Ovary (tissue), 9 donors: ENCODE measurements around the gene SP3. TPM values are rescaled to one million over a fixed set of nuclear protein-coding genes. Genes with fewer than 3 reads are reported as not detected.

ENCODE experiments used
- DNase-seq, 5 donors: peaks; one replicate each; pipeline ENCODE4 v3.0.0-alpha.2; 2019 to 2020
- H3K27ac ChIP-seq, 2 donors: fragments of 200-600 bp; one replicate each; pipeline versions ENCODE4 v1.5.1 to v1.8.0; 2019 to 2022
- H3K27me3 ChIP-seq: fragments of 200-600 bp; one replicate; pipeline ENCODE4 v1.8.0; 2022
- H3K36me3 ChIP-seq: fragments of 200-600 bp; sonication (generic); one replicate; pipeline ENCODE4 v1.5.1; 2019
- H3K4me1 ChIP-seq: one replicate; pipeline ENCODE4 v1.8.1; 2013; ENCODE audit warnings: mild to moderate bottlenecking, moderate library complexity; ENCODE audit not compliant: insufficient read depth
- H3K4me3 ChIP-seq: fragments of 200-600 bp; sonication (generic); one replicate; pipeline ENCODE4 v1.5.1; 2017
- H3K9me3 ChIP-seq, 2 donors: fragments of 200-600 bp in 1 of 2; sonication (generic) in 1 of 2; one replicate each; pipeline versions ENCODE4 v1.5.1 to v1.8.1; 2013 to 2019; ENCODE audit warnings: mild to moderate bottlenecking in 1 of 2, moderate library complexity in 1 of 2
- CTCF ChIP-seq, 3 donors: fragments of 450-650 bp in 2 of 3; fragments of 200-600 bp in 1 of 3; IDR thresholded peaks; one replicate each; pipeline versions ENCODE4 v1.5.1 to v1.8.0; 2016 to 2022; ENCODE audit warnings: antibody characterized with exemption in 3 of 3, mild to moderate bottlenecking in 1 of 3
- EP300 ChIP-seq: sonication (generic); formaldehyde crosslinking; IDR thresholded peaks from one replicate; pipeline ENCODE4 v1.6.1; 2017; ENCODE audit warnings: antibody characterized with exemption
- POLR2A ChIP-seq: fragments of 450-650 bp; IDR thresholded peaks from one replicate; pipeline ENCODE4 v1.6.1; 2017; ENCODE audit warnings: antibody characterized with exemption, mild to moderate bottlenecking, moderate library complexity
- WGBS, 3 donors: extraction: QIAGEN DNeasy Blood & Tissue Kit in 1 of 3; methylation state at CpG; one replicate each; pipeline versions ENCODE4 v1.1.5 to v1.1.7; 2013 to 2017; 5-methylcytosine and 5-hydroxymethylcytosine counted together
- intact Hi-C, 4 donors: fragments of 100-400 bp; cut with DNase I; formaldehyde crosslinking; loops; one replicate each; pipeline versions ENCODE4 v1.11.0 to v1.15.1; 2022 to 2023
- polyA plus RNA-seq, 2 donors: library from polyadenylated mRNA; stranded (reverse); fragments of 200-250 nt in 1 of 2; fragments of 350-450 nt in 1 of 2; fragmentation: Illumina TruSeq in 1 of 2; extraction: RNeasy Lipid Tissue Mini Kit (QIAGEN cat#74804) in 1 of 2; gene quantifications; one replicate each; pipeline ENCODE4 v1.2.3, GENCODE V29; 2013 to 2014
- total RNA-seq, 7 donors: library from RNA; depleted of rRNA in 2 of 7; stranded (reverse); fragments of >200 nt in 2 of 7; fragmentation: NEBNext Ultra II Directional in 3 of 7; extraction: Animal tissue kit (Norgen Biotek cat#: 25700) in 3 of 7; gene quantifications; one replicate each; pipeline versions ENCODE4 v1.1.0 to v1.2.4, GENCODE V29; 2016 to 2023
- donor health status: DM: no; HTN: no; CAD: no; lungs with moderate emphysema.
- donor health status: DM: no; HTN: no; CAD: no.
- donor health status: Bipolar disorder and iron deficiency.
- donor health status: DM: yes; HTN: yes; CAD: no.
- donor health status: DM: no; HTN: no; CAD: no.
- donor health status: DM: yes; HTN: yes; CAD: no.

Gene SP3
- total and polyA plus RNA-seq, 9 donors = 35.4 to 131 (median 88.3) TPM

DNA sequence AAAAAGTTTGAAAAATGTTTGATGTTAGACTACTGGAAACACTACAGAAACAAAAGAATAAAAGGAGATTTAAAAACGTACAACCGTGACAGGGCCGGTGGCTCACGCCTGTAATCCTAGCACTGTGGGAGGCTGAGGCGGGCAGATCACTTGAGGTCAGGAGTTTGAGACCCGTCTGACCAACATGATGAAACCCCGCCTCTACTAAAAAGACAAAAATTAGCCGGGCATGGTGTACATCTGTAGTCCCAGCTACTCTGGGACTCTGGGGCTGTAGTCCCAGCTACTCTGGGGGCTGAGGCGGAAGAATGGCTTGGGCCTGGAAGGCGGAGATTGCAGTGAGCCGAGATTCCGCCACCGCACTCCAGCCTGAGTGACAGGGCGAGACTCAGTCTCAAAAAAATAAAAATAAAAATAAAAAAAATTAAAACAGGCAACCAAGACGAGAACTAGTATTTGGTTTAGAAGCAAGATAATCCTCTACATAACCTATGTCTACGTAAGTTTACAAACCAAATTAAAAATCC is 5.8 kb downstream of the SP3 start:
- H3K27ac ChIP-seq = no peak overlapping the region
- intact Hi-C loops = loop anchor here in 1 of 4 donors (10.0 kb wide), 1 partner anchor 565 kb away; no protein-coding TSS in a partner anchor

GRCh38 chr2:173958198-173958846 is 6.9 kb downstream of the SP3 start:
- no peak overlapping the region for H3K4me3 ChIP-seq
- H3K27me3 ChIP-seq = no peaks in the 10 kb centered on the region
- H3K36me3 ChIP-seq = no peaks in the 10 kb centered on the region
- TF ChIP-seq CTCF (IDR thresholded peaks at IDR 0.05) = no peak
- no peak for TF ChIP-seq POLR2A
- TF ChIP-seq EP300 = no peak
- intact Hi-C loops = loop anchor here in 1 of 4 donors (10.0 kb wide), 1 partner anchor 564 kb away; no protein-coding TSS in a partner anchor
- no peak for DNase-seq
- no peak overlapping the region for H3K27ac ChIP-seq
- H3K4me1 ChIP-seq = peaks cover 4% of the 10 kb centered on the region
- WGBS, 3 donors = 64 to 68% (median 65%) methylated on average over 4 of the region's 4 CpGs
- H3K9me3 ChIP-seq = no peaks in the 10 kb centered on the region

More for the DNA sequence above, 5.8 kb downstream of the SP3 start:
- 76 to 85% (median 78%) methylated on average over 16 of the region's 16 CpGs for WGBS, 3 donors
- no peak for DNase-seq
- H3K36me3 ChIP-seq = no peaks in the 10 kb centered on the region
- peaks cover 4% of the 10 kb centered on the region for H3K4me1 ChIP-seq
- no peak overlapping the region for H3K4me3 ChIP-seq
- no peak for TF ChIP-seq POLR2A
- TF ChIP-seq CTCF (IDR thresholded peaks at IDR 0.05) = no peak
- no peak for TF ChIP-seq EP300
- H3K27me3 ChIP-seq = no peaks in the 10 kb centered on the region
- H3K9me3 ChIP-seq = no peaks in the 10 kb centered on the region

DNA sequence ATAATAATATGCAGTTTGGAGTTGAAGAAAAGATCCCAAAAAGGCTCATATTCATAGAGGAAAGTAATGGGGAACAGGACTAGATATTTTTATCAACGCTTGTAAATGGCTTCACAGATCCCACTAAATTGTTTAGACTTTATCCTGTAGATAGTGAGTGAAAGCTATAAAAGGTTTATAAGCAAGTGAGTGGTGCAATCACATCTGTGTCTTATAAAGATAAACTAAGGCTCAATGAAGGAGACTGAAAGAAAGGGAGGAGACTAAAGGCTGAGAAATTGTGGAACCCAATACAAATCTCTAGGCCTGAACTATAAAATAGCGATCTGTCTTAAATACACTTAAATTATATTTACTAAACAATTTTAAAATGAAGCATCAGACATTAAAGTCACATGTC is 7.7 kb downstream of the SP3 start:
- Histone ChIP-seq H3K4me3 (no peak overlapping the region), H3K27me3 (no peaks in the 10 kb centered on the region), H3K27ac (no peak overlapping the region), H3K36me3 (no peaks in the 10 kb centered on the region), H3K4me1 (peaks cover 4% of the 10 kb centered on the region), H3K9me3 (no peaks in the 10 kb centered on the region)
- intact Hi-C loops = loop anchor here in 1 of 4 donors (10.0 kb wide), 1 partner anchor 563 kb away; no protein-coding TSS in a partner anchor
- no peak for DNase-seq
- no peak for TF ChIP-seq EP300
- TF ChIP-seq CTCF (IDR thresholded peaks at IDR 0.05) = no peak
- WGBS, 3 donors = 46 to 59% (median 49%) methylated on average over 2 of the region's 2 CpGs

DNA sequence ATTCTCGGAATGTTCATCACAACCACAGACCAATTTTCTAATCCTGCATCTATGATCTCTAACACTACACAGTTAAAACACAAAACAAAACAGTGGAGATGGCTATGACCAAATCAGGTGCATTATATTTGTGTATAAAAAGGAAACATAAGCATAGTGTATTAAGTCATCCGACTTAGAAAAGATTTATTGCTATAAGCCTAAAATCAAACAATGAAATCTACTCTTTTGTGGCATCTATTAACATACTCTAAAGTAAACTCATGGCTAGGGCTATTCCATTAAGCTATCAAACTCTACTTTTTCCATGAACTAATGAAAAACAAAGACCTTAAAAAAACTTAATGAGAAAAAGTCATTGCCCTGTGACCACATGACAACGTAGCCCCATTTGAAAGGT is 8.7 kb downstream of the SP3 start:
- no peak overlapping the region for H3K4me3 ChIP-seq
- DNase-seq = no peak
- H3K36me3 ChIP-seq = no peaks in the 10 kb centered on the region
- H3K27ac ChIP-seq = no peak overlapping the region
- 62 to 65% (median 62%) methylated on average over 3 of the region's 3 CpGs for WGBS, 3 donors
- no peaks in the 10 kb centered on the region for H3K9me3 ChIP-seq
- peaks cover 4% of the 10 kb centered on the region for H3K4me1 ChIP-seq
- intact Hi-C loops = loop anchor here in 1 of 4 donors (10.0 kb wide), 1 partner anchor 562 kb away; no protein-coding TSS in a partner anchor
- TF ChIP-seq POLR2A (no peak), EP300 (no peak), CTCF (IDR thresholded peaks at IDR 0.05) (no peak)
- no peaks in the 10 kb centered on the region for H3K27me3 ChIP-seq
